HG03064 (cell line): ENCODE data around the gene COPB1.

Source experiments
- ATAC-seq: cut with Tn5 transposase; IDR thresholded peaks from one replicate; pipeline ENCODE4 v1.9.1; 2021; ENCODE audit warnings: low read depth; ENCODE audit not compliant: unreplicated experiment

COPB1 gene

GRCh38 chr11:14435717-14436512 is 63.7 kb downstream of the COPB1 start:
- ATAC-seq, result no peak

- ATAC-seq, result no peak
These were observed 74.0 kb downstream of the COPB1 start for GRCh38 chr11:14425621-14426020.

GRCh38 chr11:14424096-14424495 is 75.5 kb downstream of the COPB1 start:
- no peak for ATAC-seq

GRCh38 chr11:14423633-14424032 is 76.0 kb downstream of the COPB1 start:
- ATAC-seq, result no peak

GRCh38 chr11:14422814-14423182 is 76.8 kb downstream of the COPB1 start:
- ATAC-seq, result no peak

GRCh38 chr11:14422052-14422813 is 77.4 kb downstream of the COPB1 start:
- ATAC-seq, result no peak

GRCh38 chr11:14420223-14420622 is 79.4 kb downstream of the COPB1 start:
- ATAC-seq, result no peak

GRCh38 chr11:14418801-14419417 is 80.7 kb downstream of the COPB1 start:
- no peak for ATAC-seq

GRCh38 chr11:14417617-14418374 is 81.8 kb downstream of the COPB1 start:
- ATAC-seq, result no peak

- ATAC-seq, result no peak
These were observed 82.4 kb downstream of the COPB1 start for GRCh38 chr11:14417186-14417585.

GRCh38 chr11:14414470-14415461 is 84.8 kb downstream of the COPB1 start:
- peak; percentile 72 for ATAC-seq

- ATAC-seq, result no peak
These were observed 86.1 kb downstream of the COPB1 start for GRCh38 chr11:14413307-14414069.

GRCh38 chr11:14411818-14412217 is 87.8 kb downstream of the COPB1 start:
- no peak for ATAC-seq

GRCh38 chr11:14409891-14410290 is 89.7 kb downstream of the COPB1 start:
- no peak for ATAC-seq

GRCh38 chr11:14408612-14409011 is 91.0 kb downstream of the COPB1 start:
- no peak for ATAC-seq
